GM12878 (cell line): ENCODE measurements around the gene ANKRD16.

Experiments
- CTCF ChIP-seq, 3 experiments: IDR thresholded peaks in 2 of 3; conservative IDR thresholded peaks in 1 of 3; 2 replicates each; pipeline ENCODE4 v1.5.1; 2011; ENCODE audit warnings: low read depth in 3 of 3, low read length in 3 of 3, mild to moderate bottlenecking in 3 of 3, control low read depth in 2 of 3, moderate library complexity in 2 of 3, inconsistent platforms in 1 of 3, mixed read lengths in 1 of 3; ENCODE audit not compliant: control insufficient read depth in 2 of 3, insufficient read depth in 1 of 3; ENCODE audit errors: extremely low read depth in 1 of 3
- SMARCA5 ChIP-seq: fragments of 450-650 bp; IDR thresholded peaks from 2 replicates; pipeline ENCODE4 v1.6.1; 2017; ENCODE audit warnings: mild to moderate bottlenecking
- TCF12 ChIP-seq: IDR thresholded peaks from 2 replicates; pipeline ENCODE4 v1.6.1; 2011; ENCODE audit warnings: low read depth, mild to moderate bottlenecking, low read length

GRCh38 chr10:5844345-5845055 lies 45.2 kb downstream of the ANKRD16 start:
- TF ChIP-seq TCF12 = no peak
- no peak for TF ChIP-seq CTCF (IDR thresholded peaks at IDR 0.05 in 2 of 3, conservative IDR thresholded peaks at IDR 0.05 in 1 of 3; ENCODE audit: control insufficient read depth in 2 of 3, extremely low read depth in 1 of 3, insufficient read depth in 1 of 3, low read depth in 3 of 3, low read length in 3 of 3)
- no peak for TF ChIP-seq SMARCA5
